ENCODE measurements around the gene NUP214.

DNA sequence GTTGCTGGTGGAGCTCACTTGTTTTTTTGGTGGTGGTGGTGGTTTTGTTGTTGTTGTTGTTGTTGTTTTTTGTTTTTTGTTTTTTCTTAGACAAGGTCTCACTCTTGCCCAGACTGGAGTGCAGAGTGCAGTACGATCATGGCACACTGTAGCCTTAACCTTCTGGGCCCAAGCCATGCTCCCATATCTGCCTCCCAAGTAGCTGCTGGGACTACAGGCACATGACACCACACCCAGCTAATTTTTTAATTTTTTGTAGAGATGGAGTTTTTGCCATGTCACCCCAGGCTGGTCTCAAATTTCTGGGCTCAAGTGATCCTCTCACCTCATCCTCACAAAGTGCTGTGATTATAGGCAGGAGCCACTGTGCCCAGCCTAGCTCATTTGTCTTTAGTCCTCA is 53.5 kb downstream of the NUP214 start:
- TF ChIP-seq, protein P1, sequence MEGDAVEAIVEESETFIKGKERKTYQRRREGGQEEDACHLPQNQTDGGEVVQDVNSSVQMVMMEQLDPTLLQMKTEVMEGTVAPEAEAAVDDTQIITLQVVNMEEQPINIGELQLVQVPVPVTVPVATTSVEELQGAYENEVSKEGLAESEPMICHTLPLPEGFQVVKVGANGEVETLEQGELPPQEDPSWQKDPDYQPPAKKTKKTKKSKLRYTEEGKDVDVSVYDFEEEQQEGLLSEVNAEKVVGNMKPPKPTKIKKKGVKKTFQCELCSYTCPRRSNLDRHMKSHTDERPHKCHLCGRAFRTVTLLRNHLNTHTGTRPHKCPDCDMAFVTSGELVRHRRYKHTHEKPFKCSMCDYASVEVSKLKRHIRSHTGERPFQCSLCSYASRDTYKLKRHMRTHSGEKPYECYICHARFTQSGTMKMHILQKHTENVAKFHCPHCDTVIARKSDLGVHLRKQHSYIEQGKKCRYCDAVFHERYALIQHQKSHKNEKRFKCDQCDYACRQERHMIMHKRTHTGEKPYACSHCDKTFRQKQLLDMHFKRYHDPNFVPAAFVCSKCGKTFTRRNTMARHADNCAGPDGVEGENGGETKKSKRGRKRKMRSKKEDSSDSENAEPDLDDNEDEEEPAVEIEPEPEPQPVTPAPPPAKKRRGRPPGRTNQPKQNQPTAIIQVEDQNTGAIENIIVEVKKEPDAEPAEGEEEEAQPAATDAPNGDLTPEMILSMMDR (IDR thresholded peaks at IDR 0.05) = no peak
- TF ChIP-seq POLR2A (IDR thresholded peaks at IDR 0.05) = no peak

All from gastroesophageal sphincter (tissue), 3 donors.